GM19351 (cell line): ENCODE measurements around the gene SRPK2.
"Not testable (repeated sequence)": the region's sequence is repeated elsewhere in the genome, so short reads cannot be mapped to it uniquely, and the experiment has no call there.

Experiments
- ATAC-seq: cut with Tn5 transposase; IDR thresholded peaks from one replicate; pipeline ENCODE4 v1.9.1; 2021; ENCODE audit warnings: mild to moderate bottlenecking, moderate library complexity; ENCODE audit not compliant: unreplicated experiment

Gene SRPK2

DNA sequence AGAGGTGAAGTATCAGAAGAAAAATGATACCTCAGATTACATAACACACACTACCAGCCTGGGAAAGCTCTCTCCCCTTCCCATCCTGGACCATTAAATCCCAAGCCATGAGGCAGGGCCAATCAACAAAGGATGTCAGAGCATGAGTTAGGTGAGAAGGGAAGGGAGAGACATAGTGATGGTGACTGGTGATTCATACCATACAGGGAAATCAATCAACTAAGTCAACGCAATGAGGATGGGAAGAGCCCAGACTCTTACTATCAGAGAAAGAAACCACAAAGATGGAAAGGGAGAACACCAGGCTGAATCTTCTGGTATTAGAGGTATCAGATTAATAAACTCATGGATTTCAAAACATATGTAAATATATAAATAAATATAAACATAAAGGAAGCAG, 189.3 kb downstream of the SRPK2 start:
- no peak for ATAC-seq

DNA sequence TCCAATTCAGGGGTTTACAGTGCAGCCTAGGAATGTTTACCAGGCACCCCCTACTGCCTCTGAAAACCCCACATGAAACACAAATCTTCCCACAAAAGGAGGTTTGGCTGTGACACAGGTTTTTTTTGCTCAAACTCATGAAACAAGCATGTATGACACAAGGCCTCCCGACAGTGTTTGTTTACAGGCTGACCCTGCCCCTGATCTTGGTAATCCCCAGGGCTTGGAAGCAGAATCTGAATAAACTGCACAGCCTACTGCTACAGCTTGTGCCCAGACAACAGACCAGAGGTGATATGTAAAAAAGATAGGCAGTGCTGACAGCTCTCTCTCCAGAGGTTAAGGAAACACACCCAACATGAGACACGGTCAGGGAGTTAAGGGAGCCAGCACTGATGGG, 190.5 kb downstream of the SRPK2 start:
- ATAC-seq, result no peak

DNA sequence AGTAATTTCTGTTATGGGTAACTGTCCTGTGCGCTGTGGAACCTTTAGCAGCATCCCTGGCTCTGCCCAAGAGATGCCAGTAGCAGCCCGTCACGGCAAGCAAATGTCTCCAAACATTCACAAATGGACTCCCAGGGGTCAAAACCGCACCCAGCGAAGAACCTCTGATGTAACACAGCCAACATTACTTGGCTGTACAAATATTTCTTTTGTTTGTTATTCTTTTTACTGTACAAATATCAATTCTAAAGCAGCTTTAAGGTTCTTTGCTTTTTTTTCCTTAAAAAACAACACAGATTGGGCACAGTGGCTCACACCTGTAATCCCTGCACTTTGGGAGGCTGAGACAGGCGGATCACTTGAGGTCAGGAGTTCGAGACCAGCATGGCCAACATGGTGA, 192.2 kb downstream of the SRPK2 start:
- no peak for ATAC-seq

DNA sequence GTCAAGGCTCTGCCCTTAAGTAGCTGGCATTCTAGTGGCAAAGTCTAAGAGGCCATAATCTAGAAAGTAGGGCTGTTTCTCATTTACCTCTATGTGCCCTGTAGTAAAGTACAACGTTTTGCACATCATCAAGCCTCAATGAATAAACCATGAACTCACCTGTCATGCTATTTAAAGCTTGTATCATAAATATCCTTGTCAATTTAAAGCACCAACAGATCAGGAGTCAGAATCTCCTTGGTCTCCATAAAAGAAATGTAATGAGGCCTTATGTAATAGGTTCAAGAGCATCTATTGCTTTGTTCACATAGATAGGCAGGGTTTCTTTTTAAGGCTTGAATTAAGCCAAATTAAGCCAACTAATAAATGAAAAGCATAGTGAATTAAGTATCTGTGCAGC, 192.8 kb downstream of the SRPK2 start:
- ATAC-seq, result no peak

DNA sequence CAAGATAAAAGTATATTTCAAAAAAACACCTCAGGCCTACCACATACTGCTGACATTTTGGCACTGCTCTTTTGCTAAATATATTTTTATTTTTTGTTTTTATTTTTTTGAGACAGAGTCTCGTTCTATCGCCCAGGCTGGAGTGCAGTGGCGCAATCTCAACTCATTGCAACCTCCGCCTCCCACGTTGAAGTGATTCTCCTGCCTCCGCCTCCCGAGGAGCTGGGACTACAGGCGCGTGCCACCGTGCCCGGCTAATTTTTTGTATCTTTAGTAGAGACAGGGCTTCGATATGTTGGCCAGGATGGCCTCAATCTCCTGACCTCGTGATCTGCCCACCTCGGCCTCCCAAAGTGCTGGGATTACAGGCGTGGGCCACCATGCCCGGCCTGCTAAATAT, 193.8 kb downstream of the SRPK2 start:
- not testable (repeated sequence) for ATAC-seq

DNA sequence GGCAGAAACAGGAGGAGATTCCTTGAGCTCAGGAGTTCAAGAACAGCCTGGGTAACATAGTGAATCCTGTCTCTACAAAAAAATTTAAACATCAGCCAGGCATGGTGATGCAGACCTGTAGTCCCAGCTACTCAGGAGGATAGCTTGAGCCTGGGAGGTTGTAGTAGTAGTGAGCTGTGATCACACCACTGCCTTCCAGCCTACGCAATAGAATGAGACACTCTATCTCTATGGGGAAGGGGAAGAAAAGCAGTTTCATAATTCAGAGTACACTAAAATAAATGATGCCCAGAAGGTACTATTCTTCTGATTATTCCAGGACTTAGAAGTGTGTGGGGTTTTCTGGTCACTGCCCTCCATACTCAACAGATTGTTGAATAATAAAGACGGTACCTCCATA, 197.4 kb downstream of the SRPK2 start:
- no peak for ATAC-seq

DNA sequence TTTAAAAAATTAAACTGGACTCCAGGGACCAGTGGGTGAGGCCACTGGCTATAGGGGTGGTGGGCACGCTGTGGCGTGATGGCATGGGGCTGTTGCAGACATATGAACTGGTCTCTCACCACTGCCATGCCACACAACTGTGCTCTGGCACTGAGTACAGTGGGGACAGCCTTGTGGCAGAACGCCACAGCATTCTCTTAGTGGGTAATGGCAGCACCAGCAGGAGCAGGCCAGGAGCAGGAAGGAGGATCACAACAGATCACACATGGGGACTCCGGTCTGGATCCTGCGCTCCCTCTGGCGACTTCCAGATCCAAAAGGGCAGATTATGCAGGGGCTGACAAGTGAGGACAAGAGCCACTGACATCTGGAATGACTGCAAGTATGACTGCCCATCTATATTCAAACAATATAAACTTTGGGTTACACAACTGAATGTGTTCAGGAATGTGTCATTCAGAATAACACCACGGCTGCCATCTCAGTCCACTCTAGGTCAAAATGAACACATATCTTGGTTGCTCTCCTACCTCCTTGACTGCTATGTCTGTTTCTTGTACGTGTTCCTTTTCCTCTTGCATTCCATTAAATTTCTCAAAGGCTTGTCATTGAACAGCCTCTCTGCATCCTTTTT, 198.7 kb downstream of the SRPK2 start:
- ATAC-seq, result no peak

DNA sequence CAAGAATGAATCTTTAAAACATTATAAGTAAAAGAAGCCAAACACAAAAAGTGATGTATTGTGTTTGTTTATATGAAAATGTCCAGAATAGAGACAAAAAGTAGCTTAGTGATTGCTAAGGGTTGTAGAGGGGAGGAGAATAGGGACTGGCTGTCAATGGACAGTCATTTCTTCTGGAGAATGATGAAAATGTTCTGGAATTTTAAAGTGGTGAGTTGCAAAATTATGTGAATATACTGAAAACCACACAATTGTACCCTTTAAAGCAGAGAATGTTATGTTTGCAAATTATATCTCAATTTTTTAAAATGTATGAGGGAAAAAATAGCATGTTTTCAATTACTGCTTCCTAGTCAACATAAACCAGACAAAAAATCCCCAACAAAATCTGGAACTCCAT, 200.5 kb downstream of the SRPK2 start:
- no peak for ATAC-seq

DNA sequence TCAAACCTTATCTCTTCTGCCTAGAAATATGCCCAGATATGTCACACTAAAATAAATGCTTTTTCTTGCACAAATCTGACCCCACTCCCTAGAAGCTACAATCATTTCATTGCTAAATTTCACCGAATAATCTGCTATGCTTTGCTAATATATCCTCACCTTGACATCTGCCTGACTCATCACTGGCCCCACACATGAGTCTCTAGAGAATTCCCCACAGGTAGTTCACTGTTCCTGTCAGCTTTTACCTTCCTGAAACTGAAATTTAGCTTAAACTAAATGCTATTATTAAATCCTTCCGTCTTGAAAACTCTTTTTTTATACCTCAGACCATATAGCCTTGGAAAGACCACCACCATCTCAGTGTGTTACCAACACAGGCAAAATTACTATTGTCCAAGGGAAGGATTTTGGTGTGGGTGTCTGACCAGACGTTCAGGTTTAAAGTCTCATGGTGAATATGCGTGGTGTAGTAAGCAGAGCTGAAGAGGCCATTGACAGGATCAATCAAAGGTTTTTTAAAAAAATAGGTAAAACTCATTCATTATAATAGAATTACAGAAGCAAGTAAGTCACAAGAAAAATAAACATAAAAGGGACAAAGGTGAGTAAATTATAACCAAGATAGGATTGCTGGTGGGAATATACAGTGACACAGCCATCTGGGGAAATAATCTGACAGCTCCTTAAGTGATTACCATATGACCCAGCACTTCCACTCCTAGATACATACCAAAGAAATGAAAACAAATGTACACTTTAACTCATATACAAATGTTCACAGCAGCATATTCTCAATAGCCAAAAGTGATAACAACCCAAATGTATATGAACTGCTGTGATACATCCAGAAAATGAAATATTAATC, 201.2 kb downstream of the SRPK2 start:
- peak; percentile 57 for ATAC-seq

DNA sequence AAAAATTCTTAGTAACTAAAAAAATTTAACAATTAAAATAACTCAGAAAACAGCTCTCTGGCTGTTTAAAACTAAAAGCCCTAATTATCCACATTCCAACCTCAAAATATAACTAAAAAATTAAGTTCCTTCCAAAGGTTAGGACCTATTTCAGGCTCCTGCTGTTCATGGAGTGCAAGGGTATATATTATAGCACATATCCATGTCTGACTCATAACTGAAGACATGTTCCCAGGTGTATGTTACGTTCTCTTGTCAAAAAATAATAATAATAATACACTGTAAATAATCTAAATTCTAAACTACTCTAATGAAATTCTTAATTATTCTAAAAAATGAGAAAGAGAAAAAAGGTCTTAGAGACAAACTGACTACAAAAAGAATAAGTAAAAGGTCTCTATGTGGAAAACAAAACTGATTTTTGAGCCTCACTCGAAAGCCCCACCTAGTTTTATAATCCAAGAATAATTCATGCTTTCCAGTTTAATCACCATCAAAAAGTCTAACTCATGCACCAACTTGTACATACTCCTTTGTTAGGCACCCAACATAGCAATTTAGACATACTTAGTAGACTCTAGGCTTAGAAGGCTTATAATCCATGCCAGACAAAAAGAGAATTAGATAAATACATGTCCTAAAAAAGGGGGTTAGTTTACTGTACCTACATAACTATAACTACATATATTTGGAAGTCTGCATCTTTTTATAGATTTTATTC, 203.3 kb downstream of the SRPK2 start:
- ATAC-seq, result no peak

DNA sequence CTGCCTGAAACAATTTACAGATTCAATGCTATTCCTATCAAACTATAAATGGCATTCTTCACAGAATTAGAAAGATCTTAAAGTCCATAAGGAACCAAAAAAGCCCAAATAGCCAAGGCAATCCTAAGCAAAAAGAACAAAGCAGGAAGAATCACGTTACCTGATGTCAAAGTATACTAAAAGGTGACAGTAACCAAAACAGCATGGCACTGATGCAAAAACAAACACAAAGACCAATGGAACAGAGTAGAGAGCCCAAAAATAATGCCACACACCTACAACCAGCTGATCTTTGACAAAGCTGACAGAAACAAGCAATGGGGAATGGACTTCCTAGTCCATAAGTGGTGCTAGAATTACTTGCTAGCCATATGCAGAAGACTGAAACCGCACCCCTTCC, 208.7 kb downstream of the SRPK2 start:
- no peak for ATAC-seq

DNA sequence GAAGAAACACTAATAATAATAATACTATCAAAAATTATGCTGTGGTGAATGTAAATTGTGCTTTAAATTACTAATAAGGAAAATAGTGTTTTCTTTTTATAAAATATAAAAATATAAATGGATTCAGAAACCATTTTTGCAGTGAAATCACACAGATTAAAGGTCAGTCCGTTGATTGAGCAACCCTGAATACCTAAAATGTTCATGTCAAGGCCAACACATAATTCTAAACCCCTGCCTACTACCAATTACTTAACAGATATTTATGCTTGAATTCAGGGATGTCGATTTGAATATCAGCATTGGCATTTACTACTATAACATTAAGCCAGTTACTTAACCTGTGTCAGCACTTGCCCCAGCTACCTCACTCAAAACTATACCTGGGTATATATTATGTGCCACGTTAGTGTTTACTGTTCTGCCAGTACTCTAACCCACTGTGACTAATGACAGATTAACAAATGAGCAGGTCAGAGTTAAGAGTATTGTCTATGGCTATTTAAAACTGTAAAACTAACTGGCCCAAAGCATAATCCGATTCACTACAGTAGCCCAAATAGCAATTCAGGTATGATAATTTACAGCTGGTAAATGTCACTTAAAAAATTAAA, 209.7 kb downstream of the SRPK2 start:
- no peak for ATAC-seq

DNA sequence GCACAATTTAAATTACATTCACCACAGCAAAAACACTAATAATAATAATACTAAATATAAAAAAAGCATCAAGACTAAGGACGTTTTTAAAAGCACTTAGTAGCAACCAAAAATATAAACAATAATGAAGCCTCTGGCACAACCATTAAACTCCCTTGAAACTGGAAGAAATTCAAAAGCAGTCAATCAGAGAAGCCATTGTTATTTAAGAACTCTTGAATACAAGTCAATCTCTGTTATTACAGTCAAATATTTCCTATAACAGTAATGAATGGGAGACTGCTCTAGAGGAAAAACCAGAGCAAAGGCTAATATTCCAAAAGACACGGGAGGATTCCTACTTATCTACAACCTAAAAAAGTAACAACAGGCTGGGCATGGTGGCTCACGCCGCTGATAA, 210.5 kb downstream of the SRPK2 start:
- ATAC-seq, result no peak

DNA sequence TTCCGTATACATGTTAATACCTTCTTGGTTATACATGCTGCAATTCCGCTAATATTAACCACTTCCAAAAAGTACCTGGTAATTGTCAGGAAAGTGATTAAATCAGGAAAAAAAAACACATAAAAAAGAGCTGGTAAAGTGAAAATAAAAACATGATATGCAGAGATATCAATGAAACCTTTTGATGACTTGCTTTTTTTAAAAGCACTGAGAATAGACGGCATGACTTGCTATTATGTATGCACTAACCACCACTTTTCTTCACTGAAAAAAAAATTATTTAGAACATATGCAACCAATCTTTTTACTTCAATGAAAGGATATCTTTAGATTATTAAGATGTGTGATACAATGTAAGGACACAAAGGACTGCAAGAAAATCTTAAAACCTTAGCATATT, 211.7 kb downstream of the SRPK2 start:
- ATAC-seq, result no peak

DNA sequence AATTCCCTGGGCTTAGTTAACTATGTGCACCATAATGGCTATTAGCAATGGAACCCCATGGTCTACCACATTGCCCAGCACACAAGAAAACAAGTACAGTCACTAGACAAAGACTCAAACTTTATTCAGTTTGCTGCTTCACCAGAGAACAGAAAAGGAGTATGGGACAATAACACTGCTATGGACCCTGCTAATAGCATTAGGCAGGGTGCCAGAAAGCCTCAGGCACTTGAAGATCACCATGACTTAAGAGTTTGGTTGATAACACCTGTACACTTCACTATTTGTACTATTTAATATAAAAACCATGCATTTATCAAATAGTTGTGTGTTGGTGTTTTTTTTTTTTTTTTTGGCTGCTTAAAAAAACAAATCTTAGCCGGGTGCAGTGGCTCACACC, 215.1 kb downstream of the SRPK2 start:
- ATAC-seq, result no peak

DNA sequence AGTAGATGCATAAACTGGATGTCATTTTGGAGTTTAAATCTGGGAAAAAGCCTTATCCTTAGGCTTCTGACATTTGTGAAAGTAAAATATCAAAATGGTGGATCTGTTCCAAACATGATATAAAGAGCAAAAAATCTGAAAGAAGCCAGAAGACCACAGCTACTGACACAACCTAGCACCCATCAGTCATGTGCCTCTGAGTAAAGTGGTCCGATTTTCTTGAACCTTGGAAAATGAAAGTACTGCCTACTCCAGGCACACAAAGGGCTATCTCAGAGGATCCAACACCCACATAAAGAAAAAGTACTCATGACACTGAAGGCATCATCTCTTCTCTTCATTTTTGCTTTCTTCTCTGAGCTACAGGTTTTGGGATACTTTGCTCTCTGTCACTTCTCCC, 224.0 kb downstream of the SRPK2 start:
- ATAC-seq, result no peak

DNA sequence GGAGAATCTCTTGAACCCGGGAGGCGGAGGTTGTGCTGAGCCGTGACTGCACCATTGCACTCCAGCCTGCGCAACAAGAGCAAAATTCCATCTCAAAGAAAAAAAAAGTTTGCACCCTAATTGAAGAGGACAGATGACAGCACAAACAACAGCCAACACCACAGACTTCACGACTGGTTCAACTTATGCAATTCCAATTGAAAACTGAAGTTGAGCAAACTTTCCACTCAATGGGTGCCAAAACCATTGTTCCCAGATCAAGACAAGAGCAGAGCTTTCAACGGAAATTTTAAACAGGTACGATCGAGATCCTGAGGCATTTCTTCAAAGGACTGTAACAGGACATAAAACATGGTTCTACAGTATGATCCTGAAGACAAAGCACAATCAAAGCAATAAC, 225.0 kb downstream of the SRPK2 start:
- ATAC-seq, result no peak

DNA sequence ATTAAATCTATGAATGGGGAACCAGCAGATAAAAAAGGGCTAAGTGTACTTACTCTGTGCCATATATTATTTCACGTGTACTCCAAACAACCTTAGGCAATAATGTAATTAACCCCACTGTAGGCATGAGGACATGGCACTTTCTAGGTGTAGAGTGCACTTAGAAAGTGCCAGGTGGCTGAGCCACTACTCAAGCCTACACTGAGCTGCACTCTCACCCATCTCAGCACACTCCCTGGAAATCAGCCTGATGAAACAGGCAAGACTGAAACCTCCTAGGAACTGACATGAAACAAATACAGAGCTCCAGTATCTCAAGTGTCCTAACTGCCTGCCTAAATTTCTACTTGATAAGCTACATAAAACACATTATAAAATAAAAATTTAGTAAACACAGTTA, 227.4 kb downstream of the SRPK2 start:
- no peak for ATAC-seq

DNA sequence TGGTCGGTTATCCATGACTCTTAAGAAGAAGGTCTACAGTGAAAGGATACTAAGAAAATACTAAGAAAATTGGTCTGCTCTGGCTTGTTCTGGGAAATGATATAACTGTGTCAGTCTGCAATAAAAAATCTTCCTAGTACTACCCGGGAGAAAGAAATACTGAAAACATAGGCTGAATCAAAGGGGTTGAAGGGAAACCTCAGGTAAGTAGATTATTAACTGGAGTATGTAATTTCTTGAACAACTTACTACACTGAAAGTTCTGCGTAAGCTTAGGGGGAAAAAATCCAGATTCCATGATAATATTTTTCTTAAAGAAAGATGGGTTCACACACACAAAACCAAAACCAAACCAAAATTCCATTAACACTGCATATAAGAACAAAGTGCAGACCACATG, 231.4 kb downstream of the SRPK2 start:
- ATAC-seq, result no peak

DNA sequence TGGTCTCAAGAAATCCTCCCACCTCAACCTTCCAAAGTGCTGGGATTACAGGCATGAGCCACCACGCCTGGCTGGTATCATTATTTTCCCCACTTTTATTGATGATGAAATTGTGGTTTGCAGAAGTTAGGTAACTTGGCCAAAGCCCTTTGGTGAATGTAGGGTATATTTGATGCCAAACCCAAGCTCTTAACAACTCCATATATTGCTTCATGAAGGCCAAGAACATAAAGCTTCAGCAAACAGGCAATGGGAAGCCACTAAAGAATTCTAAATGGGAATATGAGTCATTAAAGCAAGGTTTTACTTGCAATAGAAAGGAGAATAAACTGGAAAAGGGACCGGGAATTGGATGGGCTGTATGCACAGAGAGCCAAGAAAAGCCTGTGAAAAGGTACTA, 232.0 kb downstream of the SRPK2 start:
- no peak for ATAC-seq

DNA sequence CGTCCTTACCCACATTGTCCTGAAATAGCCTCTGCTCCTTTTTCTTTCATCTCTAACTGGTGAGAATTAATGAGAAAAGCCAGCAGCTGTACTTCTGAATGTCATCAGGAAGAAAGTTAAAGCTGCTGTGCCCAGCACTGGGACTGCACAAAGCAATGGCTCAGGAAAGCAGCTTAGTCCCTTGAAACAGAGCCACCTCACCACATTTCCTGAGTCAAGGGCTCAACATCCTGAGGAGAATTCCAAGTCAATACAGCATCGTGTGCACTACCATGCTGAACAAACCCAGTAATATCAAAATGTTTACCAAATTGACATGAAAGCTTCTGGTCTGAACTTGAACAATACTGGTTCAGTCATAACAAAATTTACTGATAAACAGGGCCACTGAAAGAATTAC, 234.6 kb downstream of the SRPK2 start:
- no peak for ATAC-seq

DNA sequence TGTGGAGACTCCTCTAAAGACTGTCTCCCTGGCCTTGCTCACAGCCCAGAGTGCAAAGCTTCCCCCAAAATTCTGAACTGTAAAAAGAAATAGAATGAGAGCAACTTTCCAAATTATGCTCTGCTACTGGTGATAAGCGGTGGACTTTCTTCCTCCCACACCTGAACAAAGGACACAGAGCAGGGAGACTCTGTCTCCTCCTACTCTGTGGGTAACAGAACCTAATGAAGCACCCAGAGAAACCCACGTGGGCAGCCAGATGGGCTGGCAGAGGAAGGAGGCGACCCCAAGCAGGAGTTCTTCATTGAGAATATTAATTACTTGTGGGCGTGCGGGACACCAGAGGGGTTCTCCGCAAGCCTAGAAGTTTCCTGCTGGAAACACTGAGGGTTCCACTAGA, 235.2 kb downstream of the SRPK2 start:
- ATAC-seq, result no peak
